ENCODE results near the gene ESM1. TPM values are rescaled to one million over a fixed set of nuclear protein-coding genes. Genes with fewer than 3 reads are reported as not detected.

The ESM1 gene
- total and polyA plus RNA-seq, 4 donors, result 0.08 to 0.28 TPM; not detected in 2

- no peaks in the 10 kb centered on the region for H3K4me1 ChIP-seq (ENCODE audit: control insufficient read depth in 4 of 4, insufficient read depth in 4 of 4, low read length in 3 of 4)
- H3K27ac ChIP-seq (ENCODE audit: low read depth in 1 of 2, low read length in 2 of 2), result no peak overlapping the region
- TF ChIP-seq EGR1 (IDR thresholded peaks at IDR 0.05; ENCODE audit: low read depth in 2 of 2) (no peak), GABPA (IDR thresholded peaks at IDR 0.05 in 1 of 2, conservative IDR thresholded peaks at IDR 0.05 in 1 of 2) (no peak), HNF4G (IDR thresholded peaks at IDR 0.05) (no peak), TAF1 (conservative IDR thresholded peaks at IDR 0.05) (no peak), ZBTB33 (IDR thresholded peaks at IDR 0.05) (no peak)
- no peak for DNase-seq (ENCODE audit: low spot score)
- H3K36me3 ChIP-seq (ENCODE audit: control insufficient read depth in 4 of 4, insufficient read depth in 3 of 4, low read depth in 1 of 4, low read length in 3 of 4), result no peaks in the 10 kb centered on the region
- peaks cover 0 to under 1% (median 0%) of the 10 kb centered on the region in 4 donors for H3K9me3 ChIP-seq (ENCODE audit: control insufficient read depth in 4 of 4, low read length in 3 of 4)
- 72% methylated on average over 2 of the region's 2 CpGs for WGBS
- H3K4me3 ChIP-seq (ENCODE audit: low read depth in 1 of 3, low read length in 3 of 3), result no peak overlapping the region
- H3K9ac ChIP-seq (ENCODE audit: low read depth in 1 of 2, low read length in 2 of 2), result no peak overlapping the region
- H3K27me3 ChIP-seq (ENCODE audit: control insufficient read depth in 4 of 4, insufficient read depth in 4 of 4, low read length in 3 of 4), result peaks cover 0 to 3% (median 2%) of the 10 kb centered on the region in 4 donors
These were observed 54.7 kb downstream of the ESM1 start for GRCh38 chr5:54930736-54931135.

Other genes starting within 250 kb of the ESM1 start
- 1 to 10 TPM in 1 of 2 donors, under 1 TPM in 1; 0.61 to 1.7 TPM for gene GZMK, start 38.7 kb upstream of the ESM1 start, total RNA-seq
- 1 to 10 TPM in 1 of 2 donors, under 1 TPM in 1; 0.96 to 1.1 TPM for gene GZMK, start 38.7 kb upstream of the ESM1 start, polyA plus RNA-seq
- gene GZMA, start 117.1 kb upstream of the ESM1 start, total RNA-seq, result 1 to 10 TPM; 2.1 to 2.4 TPM
- 1 to 10 TPM; 1.9 to 2.2 TPM for gene GZMA, start 117.1 kb upstream of the ESM1 start, polyA plus RNA-seq
- gene GPX8, start 174.6 kb upstream of the ESM1 start, total RNA-seq, result 1 to 10 TPM; 1.0 TPM
- gene GPX8, start 174.6 kb upstream of the ESM1 start, polyA plus RNA-seq, result 1 to 10 TPM in 1 of 2 donors, under 1 TPM in 1; 0.68 to 1.2 TPM
- gene CDC20B, start 187.6 kb upstream of the ESM1 start, total RNA-seq, result under 1 TPM in 1 of 2 donors, not detected in 1; 0.28 TPM
- not detected for gene CDC20B, start 187.6 kb upstream of the ESM1 start, polyA plus RNA-seq
- gene MCIDAS, start 241.7 kb upstream of the ESM1 start, total RNA-seq, result not detected
- not detected for gene MCIDAS, start 241.7 kb upstream of the ESM1 start, polyA plus RNA-seq
- not detected for gene CCNO, start 248.0 kb upstream of the ESM1 start, total RNA-seq
- under 1 TPM in 1 of 2 donors, not detected in 1; 0.23 TPM for gene CCNO, start 248.0 kb upstream of the ESM1 start, polyA plus RNA-seq

All from liver (tissue), 9 donors.